Endothelial cell of umbilical vein (primary cell): Measurements from ENCODE around the gene PHF2.

Experiments used
- CTCF ChIP-seq, 2 donors: IDR thresholded peaks; 1 replicate in 1 of 2; 2 replicates in 1 of 2; pipeline ENCODE4 v1.5.1; 2011; ENCODE audit warnings: low read length in 2 of 2, mild to moderate bottlenecking in 2 of 2, moderate library complexity in 2 of 2, control low read depth in 1 of 2, inconsistent platforms in 1 of 2, low read depth in 1 of 2; ENCODE audit not compliant: insufficient read depth in 1 of 2; ENCODE audit errors: extremely low read depth in 1 of 2
- EZH2 ChIP-seq: IDR thresholded peaks from 2 replicates; pipeline ENCODE4 v1.6.1; 2012; ENCODE audit warnings: borderline replicate concordance, low read depth, mild to moderate bottlenecking, moderate library complexity, low read length, inconsistent platforms; ENCODE audit not compliant: severe bottlenecking
- GATA2 ChIP-seq: IDR thresholded peaks from 2 replicates; pipeline ENCODE4 v1.7.0; 2011; ENCODE audit warnings: low read depth, mild to moderate bottlenecking, moderate library complexity, mixed read lengths, low read length; ENCODE audit not compliant: insufficient read length, insufficient read depth
- JUN ChIP-seq: IDR thresholded peaks from 2 replicates; pipeline ENCODE4 v1.6.1; 2011; ENCODE audit warnings: borderline replicate concordance, low read depth; ENCODE audit not compliant: insufficient read length, insufficient read depth
- POLR2AphosphoS5 ChIP-seq: IDR thresholded peaks from 2 replicates; pipeline ENCODE4 v1.6.1; 2012; ENCODE audit warnings: low read depth, mild to moderate bottlenecking, control low read depth, low read length, moderate library complexity; ENCODE audit not compliant: insufficient read depth
- TF ChIP-seq, protein P1 (sequence below): IDR thresholded peaks from 2 replicates; pipeline ENCODE4 v1.6.1; 2011; ENCODE audit not compliant: insufficient read depth, insufficient read length

- TF ChIP-seq GATA2 = no peak
- no peak for TF ChIP-seq CTCF (IDR thresholded peaks at IDR 0.05; ENCODE audit: extremely low read depth in 1 of 2, insufficient read depth in 1 of 2, low read depth in 1 of 2, low read length in 2 of 2)
- TF ChIP-seq JUN = no peak
- TF ChIP-seq POLR2AphosphoS5 = no peak
- no peak for TF ChIP-seq EZH2
- TF ChIP-seq, protein P1, sequence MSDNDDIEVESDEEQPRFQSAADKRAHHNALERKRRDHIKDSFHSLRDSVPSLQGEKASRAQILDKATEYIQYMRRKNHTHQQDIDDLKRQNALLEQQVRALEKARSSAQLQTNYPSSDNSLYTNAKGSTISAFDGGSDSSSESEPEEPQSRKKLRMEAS = no peak
Observed at GRCh38 chr9:93645149-93645889, 68.9 kb downstream of the PHF2 start.
